ENCODE results near the gene NT5C3B.

- TF ChIP-seq GATA3 (IDR thresholded peaks at IDR 0.05; ENCODE audit: low read depth, low read length) (no peak), GATA2 (IDR thresholded peaks at IDR 0.05; ENCODE audit: low read depth, low read length) (no peak)
Observed at GRCh38 chr17:41864498-41864835, 28.4 kb upstream of the NT5C3B start.

Measured in SH-SY5Y (cell line).